GM18951 (cell line): Measurements from ENCODE around the gene PBXIP1.

Source experiments
- POLR2A ChIP-seq: IDR thresholded peaks from 4 replicates; pipeline ENCODE4 v1.6.1; 2011; ENCODE audit warnings: mild to moderate bottlenecking; ENCODE audit not compliant: insufficient read length, insufficient read depth; ENCODE audit errors: extremely low read depth
- in situ Hi-C: fragments of 300-500 bp; cut with MboI; formaldehyde crosslinking; loops from one replicate; pipeline ENCODE4 v1.12.0; 2022; ENCODE audit warnings: low sequenced_read_pairs, mixed read lengths, inconsistent platforms; ENCODE audit not compliant: unreplicated experiment

Gene PBXIP1

GRCh38 chr1:154953611-154954038, 2.3 kb downstream of the PBXIP1 start:
- in situ Hi-C loops: loop anchor here (5.0 kb wide), 1 partner anchor 76 kb away; no protein-coding TSS in a partner anchor
- TF ChIP-seq POLR2A: no peak

GRCh38 chr1:154952664-154953063, 3.2 kb downstream of the PBXIP1 start:
- in situ Hi-C loops: loop anchor here (5.0 kb wide), 1 partner anchor 75 kb away; no protein-coding TSS in a partner anchor
- no peak for TF ChIP-seq POLR2A

GRCh38 chr1:154951901-154952657, 3.8 kb downstream of the PBXIP1 start:
- no peak for TF ChIP-seq POLR2A
- in situ Hi-C loops: loop anchor here (5.0 kb wide), 1 partner anchor 75 kb away; no protein-coding TSS in a partner anchor

GRCh38 chr1:154948079-154948478, 7.8 kb downstream of the PBXIP1 start:
- in situ Hi-C loops: no loop called here

GRCh38 chr1:154945962-154946850, 9.7 kb downstream of the PBXIP1 start:
- TF ChIP-seq POLR2A: no peak

More at GRCh38 chr1:154948079-154948478, 7.8 kb downstream of the PBXIP1 start:
- no peak for TF ChIP-seq POLR2A

GRCh38 chr1:154945160-154945961, 10.5 kb downstream of the PBXIP1 start:
- in situ Hi-C loops: no loop called here
- no peak for TF ChIP-seq POLR2A

More at GRCh38 chr1:154945962-154946850, 9.7 kb downstream of the PBXIP1 start:
- in situ Hi-C loops: no loop called here

GRCh38 chr1:154944401-154945159, 11.3 kb downstream of the PBXIP1 start:
- in situ Hi-C loops: no loop called here
- no peak for TF ChIP-seq POLR2A

GRCh38 chr1:154943649-154944400, 12.1 kb downstream of the PBXIP1 start:
- in situ Hi-C loops: no loop called here
- no peak for TF ChIP-seq POLR2A

- TF ChIP-seq POLR2A: no peak
- in situ Hi-C loops: no loop called here
Observed at GRCh38 chr1:154941333-154942013, 14.4 kb downstream of the PBXIP1 start.

- in situ Hi-C loops: no loop called here
- TF ChIP-seq POLR2A: no peak
Observed at GRCh38 chr1:154940651-154941194, 15.2 kb downstream of the PBXIP1 start.

GRCh38 chr1:154940213-154940560, 15.7 kb downstream of the PBXIP1 start:
- in situ Hi-C loops: no loop called here
- no peak for TF ChIP-seq POLR2A
